ENCODE results near the gene DOCK11.

The DOCK11 gene

GRCh38 chrX:118502161-118502789 lies 6.7 kb downstream of the DOCK11 start:
- no peaks in the 10 kb centered on the region for H3K27me3 ChIP-seq (ENCODE audit: insufficient read depth, low read length, poor library complexity)
- no peak overlapping the region for H3K4me3 ChIP-seq (ENCODE audit: low read depth in 1 of 2, low read length in 2 of 2)
- H3K4me2 ChIP-seq (ENCODE audit: insufficient read depth, low read length): no peak overlapping the region
- H3K79me2 ChIP-seq (ENCODE audit: insufficient read depth, low read length): peaks cover 86% of the 10 kb centered on the region
- H3K4me1 ChIP-seq (ENCODE audit: insufficient read depth, low read length): peaks cover 26% of the 10 kb centered on the region
- no peaks in the 10 kb centered on the region for H3K36me3 ChIP-seq (ENCODE audit: insufficient read depth, low read length)
- peaks cover 8% of the 10 kb centered on the region; the same call in 1 of the 2 replicates for H4K20me1 ChIP-seq (ENCODE audit: insufficient read depth, low read length)
- no peak overlapping the region for H3K27ac ChIP-seq (ENCODE audit: low read length)
- ATAC-seq (ENCODE audit: insufficient read depth, low read depth) (no peak), DNase-seq (no peak)
- no peak overlapping the region for H2AFZ ChIP-seq (ENCODE audit: low read depth, low read length)
- H3K9ac ChIP-seq (ENCODE audit: low read depth, low read length): no peak overlapping the region
- TF ChIP-seq EZH2 (IDR thresholded peaks at IDR 0.05; ENCODE audit: borderline replicate concordance, low read depth, low read length, severe bottlenecking): no peak
- TF ChIP-seq CTCF (IDR thresholded peaks at IDR 0.05; ENCODE audit: borderline replicate concordance, extremely low read depth, low read length, poor library complexity, severe bottlenecking): no peak
- H3K9me3 ChIP-seq (ENCODE audit: insufficient read depth, low read length, severe bottlenecking): no peaks in the 10 kb centered on the region

GRCh38 chrX:118503260-118504041 lies 7.8 kb downstream of the DOCK11 start:
- Histone ChIP-seq H3K4me3 (ENCODE audit: low read depth in 1 of 2, low read length in 2 of 2) (no peak overlapping the region), H3K36me3 (ENCODE audit: insufficient read depth, low read length) (no peaks in the 10 kb centered on the region), H3K9me3 (ENCODE audit: insufficient read depth, low read length, severe bottlenecking) (no peaks in the 10 kb centered on the region), H3K79me2 (ENCODE audit: insufficient read depth, low read length) (peaks cover 84% of the 10 kb centered on the region), H3K9ac (ENCODE audit: low read depth, low read length) (no peak overlapping the region), H3K4me1 (ENCODE audit: insufficient read depth, low read length) (peaks cover 15% of the 10 kb centered on the region), H2AFZ (ENCODE audit: low read depth, low read length) (no peak overlapping the region), H3K27me3 (ENCODE audit: insufficient read depth, low read length, poor library complexity) (no peaks in the 10 kb centered on the region), H3K4me2 (ENCODE audit: insufficient read depth, low read length) (no peak overlapping the region), H3K27ac (ENCODE audit: low read length) (no peak overlapping the region), H4K20me1 (ENCODE audit: insufficient read depth, low read length) (peaks cover 3% of the 10 kb centered on the region; the same call in 1 of the 2 replicates)
- no peak for TF ChIP-seq CTCF (IDR thresholded peaks at IDR 0.05; ENCODE audit: borderline replicate concordance, extremely low read depth, low read length, poor library complexity, severe bottlenecking)
- TF ChIP-seq EZH2 (IDR thresholded peaks at IDR 0.05; ENCODE audit: borderline replicate concordance, low read depth, low read length, severe bottlenecking): no peak
- ATAC-seq (ENCODE audit: insufficient read depth, low read depth) (no peak; the same call in 2 of the 3 replicates), DNase-seq (no peak)

GRCh38 chrX:118504581-118504980 lies 9.0 kb downstream of the DOCK11 start:
- no peak overlapping the region for H3K9ac ChIP-seq (ENCODE audit: low read depth, low read length)
- H3K27ac ChIP-seq (ENCODE audit: low read length): no peak overlapping the region
- H3K4me1 ChIP-seq (ENCODE audit: insufficient read depth, low read length): peaks cover 14% of the 10 kb centered on the region
- H3K36me3 ChIP-seq (ENCODE audit: insufficient read depth, low read length): peaks cover 4% of the 10 kb centered on the region; the same call in 1 of the 2 replicates
- H3K27me3 ChIP-seq (ENCODE audit: insufficient read depth, low read length, poor library complexity): no peaks in the 10 kb centered on the region
- H3K4me2 ChIP-seq (ENCODE audit: insufficient read depth, low read length): no peak overlapping the region
- peaks cover 82% of the 10 kb centered on the region for H3K79me2 ChIP-seq (ENCODE audit: insufficient read depth, low read length)
- H3K4me3 ChIP-seq (ENCODE audit: low read depth in 1 of 2, low read length in 2 of 2): no peak overlapping the region
- no peak for TF ChIP-seq CTCF (IDR thresholded peaks at IDR 0.05; ENCODE audit: borderline replicate concordance, extremely low read depth, low read length, poor library complexity, severe bottlenecking)
- TF ChIP-seq EZH2 (IDR thresholded peaks at IDR 0.05; ENCODE audit: borderline replicate concordance, low read depth, low read length, severe bottlenecking): no peak
- H2AFZ ChIP-seq (ENCODE audit: low read depth, low read length): no peak overlapping the region
- ATAC-seq (ENCODE audit: insufficient read depth, low read depth) (no peak), DNase-seq (no peak)
- peaks cover 3% of the 10 kb centered on the region; the same call in 1 of the 2 replicates for H4K20me1 ChIP-seq (ENCODE audit: insufficient read depth, low read length)
- no peaks in the 10 kb centered on the region for H3K9me3 ChIP-seq (ENCODE audit: insufficient read depth, low read length, severe bottlenecking)

Data from DND-41 (cell line).